Endodermal cell (in vitro differentiated cells): ENCODE data around the gene SBK1. TPM values are rescaled to one million over a fixed set of nuclear protein-coding genes. Genes with fewer than 3 reads are reported as not detected.
A peak's percentile ranks its signal among the peaks of the same experiment; 100 is the strongest.

Source experiments
- DNase-seq: peaks from one replicate; pipeline ENCODE4 v3.0.0-alpha.2; 2017
- H3K27ac ChIP-seq: 2 replicates; pipeline ENCODE4 v1.5.1; 2013; ENCODE audit warnings: mild to moderate bottlenecking, low read depth, low read length, moderate library complexity
- H3K27me3 ChIP-seq: 2 replicates; pipeline ENCODE4 v1.6.1; 2013; ENCODE audit warnings: mild to moderate bottlenecking, low read length, moderate library complexity; ENCODE audit not compliant: insufficient read depth, control insufficient read depth, poor library complexity, severe bottlenecking
- H3K36me3 ChIP-seq: 2 replicates; pipeline ENCODE4 v1.7.0; 2013; ENCODE audit warnings: mild to moderate bottlenecking, low read length, moderate library complexity; ENCODE audit not compliant: control insufficient read depth, insufficient read depth
- H3K4me1 ChIP-seq: one replicate; pipeline ENCODE4 v1.7.0; 2013; ENCODE audit warnings: low read length; ENCODE audit not compliant: control insufficient read depth, insufficient read depth
- H3K4me3 ChIP-seq: 2 replicates; pipeline ENCODE4 v1.5.1; 2013; ENCODE audit warnings: mild to moderate bottlenecking, low read length, moderate library complexity
- H3K9ac ChIP-seq: 2 replicates; pipeline ENCODE4 v1.6.1; 2013; ENCODE audit warnings: mild to moderate bottlenecking, low read length, moderate library complexity; ENCODE audit not compliant: poor library complexity, severe bottlenecking; ENCODE audit errors: extremely low read depth
- H3K9me3 ChIP-seq: 2 replicates; pipeline ENCODE4 v1.6.1; 2013; ENCODE audit warnings: mild to moderate bottlenecking, low read length, moderate library complexity; ENCODE audit not compliant: control insufficient read depth
- H3K27ac Mint-ChIP-seq: 2 replicates; pipeline ENCODE4 v1.8.0; 2020; ENCODE audit warnings: mixed read lengths
- H3K27me3 Mint-ChIP-seq: 2 replicates; pipeline ENCODE4 v1.8.0; 2021; ENCODE audit warnings: mild to moderate bottlenecking, mixed read lengths; ENCODE audit not compliant: insufficient read depth
- H3K36me3 Mint-ChIP-seq: 2 replicates; pipeline ENCODE4 v1.8.0; 2020; ENCODE audit warnings: low read depth, mixed read lengths
- H3K4me1 Mint-ChIP-seq: 2 replicates; pipeline ENCODE4 v1.8.0; 2020; ENCODE audit warnings: mixed read lengths
- H3K4me3 Mint-ChIP-seq: 2 replicates; pipeline ENCODE4 v1.8.0; 2020; ENCODE audit warnings: mild to moderate bottlenecking, moderate library complexity, mixed read lengths
- H3K9me3 Mint-ChIP-seq: 2 replicates; pipeline ENCODE4 v1.8.0; 2020; ENCODE audit warnings: mild to moderate bottlenecking, mixed read lengths
- WGBS, 2 experiments: methylation state at CpG; one replicate each; pipeline versions ENCODE4 v1.1.5 to v1.1.7; 2013; ENCODE audit warnings: missing lambda C conversion rate in 2 of 2, mixed read lengths in 1 of 2; ENCODE audit not compliant: insufficient coverage in 1 of 2, insufficient read length in 1 of 2; 5-methylcytosine and 5-hydroxymethylcytosine counted together
- total RNA-seq, 2 donors: library from RNA; stranded (reverse); fragmentation: NEBNext Ultra II Directional in 1 of 2; extraction: Animal tissue kit (Norgen Biotek cat#: 25700) in 1 of 2; gene quantifications; 2 replicates in 1 of 2; 3 replicates in 1 of 2; pipeline ENCODE4 v1.2.1, GENCODE V29; 2021
- TF ChIP-seq, protein P1 (sequence below): fragments of 200-600 bp; sonication (generic); conservative IDR thresholded peaks from 2 replicates; pipeline ENCODE4 v1.5.0; 2021; ENCODE audit warnings: antibody characterized with exemption, mild to moderate bottlenecking

The SBK1 gene
- total RNA-seq, 2 donors from 2014 or later, result 55.9 to 62.5 TPM

DNA sequence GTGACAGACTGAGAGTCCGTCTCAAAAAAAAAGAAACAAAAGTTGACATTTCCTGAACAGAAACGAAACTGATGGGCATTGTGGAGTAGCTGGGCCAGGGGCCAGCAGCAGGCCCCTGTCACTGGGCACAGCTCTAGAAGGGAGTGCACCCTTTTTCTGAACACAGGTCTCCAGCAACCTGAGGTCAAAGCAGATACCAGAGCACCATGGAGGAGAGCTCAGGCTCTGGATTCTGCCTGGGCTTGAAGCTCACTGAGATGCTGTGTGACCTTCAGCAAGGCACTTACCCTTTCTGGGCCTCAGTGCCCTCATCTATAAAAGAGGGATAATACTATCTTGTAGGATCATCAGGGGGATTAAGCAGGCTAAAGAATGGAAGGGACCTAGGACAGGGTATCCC is 5.0 kb downstream of the SBK1 start:
- Mint-ChIP-seq H3K27ac (no peak overlapping the region), H3K36me3 (peaks cover 31% of the 10 kb centered on the region), H3K4me3 (no peak overlapping the region), H3K27me3 (no peaks in the 10 kb centered on the region), H3K9me3 (no peaks in the 10 kb centered on the region), H3K4me1 (peaks cover 35% of the 10 kb centered on the region)
- TF ChIP-seq, protein P1, sequence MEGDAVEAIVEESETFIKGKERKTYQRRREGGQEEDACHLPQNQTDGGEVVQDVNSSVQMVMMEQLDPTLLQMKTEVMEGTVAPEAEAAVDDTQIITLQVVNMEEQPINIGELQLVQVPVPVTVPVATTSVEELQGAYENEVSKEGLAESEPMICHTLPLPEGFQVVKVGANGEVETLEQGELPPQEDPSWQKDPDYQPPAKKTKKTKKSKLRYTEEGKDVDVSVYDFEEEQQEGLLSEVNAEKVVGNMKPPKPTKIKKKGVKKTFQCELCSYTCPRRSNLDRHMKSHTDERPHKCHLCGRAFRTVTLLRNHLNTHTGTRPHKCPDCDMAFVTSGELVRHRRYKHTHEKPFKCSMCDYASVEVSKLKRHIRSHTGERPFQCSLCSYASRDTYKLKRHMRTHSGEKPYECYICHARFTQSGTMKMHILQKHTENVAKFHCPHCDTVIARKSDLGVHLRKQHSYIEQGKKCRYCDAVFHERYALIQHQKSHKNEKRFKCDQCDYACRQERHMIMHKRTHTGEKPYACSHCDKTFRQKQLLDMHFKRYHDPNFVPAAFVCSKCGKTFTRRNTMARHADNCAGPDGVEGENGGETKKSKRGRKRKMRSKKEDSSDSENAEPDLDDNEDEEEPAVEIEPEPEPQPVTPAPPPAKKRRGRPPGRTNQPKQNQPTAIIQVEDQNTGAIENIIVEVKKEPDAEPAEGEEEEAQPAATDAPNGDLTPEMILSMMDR, result no peak
- H3K4me3 ChIP-seq, result no peak overlapping the region
- no peaks in the 10 kb centered on the region for H3K27me3 ChIP-seq
- H3K9me3 ChIP-seq, result no peaks in the 10 kb centered on the region
- H3K9ac ChIP-seq, result no peak overlapping the region
- DNase-seq, result no peak
- H3K36me3 ChIP-seq, result peaks cover 11% of the 10 kb centered on the region
- 83 to 88% methylated on average over 2 of the region's 2 CpGs for WGBS, 2 experiments
- H3K27ac ChIP-seq, result no peak overlapping the region
- H3K4me1 ChIP-seq, result peaks cover 11% of the 10 kb centered on the region

DNA sequence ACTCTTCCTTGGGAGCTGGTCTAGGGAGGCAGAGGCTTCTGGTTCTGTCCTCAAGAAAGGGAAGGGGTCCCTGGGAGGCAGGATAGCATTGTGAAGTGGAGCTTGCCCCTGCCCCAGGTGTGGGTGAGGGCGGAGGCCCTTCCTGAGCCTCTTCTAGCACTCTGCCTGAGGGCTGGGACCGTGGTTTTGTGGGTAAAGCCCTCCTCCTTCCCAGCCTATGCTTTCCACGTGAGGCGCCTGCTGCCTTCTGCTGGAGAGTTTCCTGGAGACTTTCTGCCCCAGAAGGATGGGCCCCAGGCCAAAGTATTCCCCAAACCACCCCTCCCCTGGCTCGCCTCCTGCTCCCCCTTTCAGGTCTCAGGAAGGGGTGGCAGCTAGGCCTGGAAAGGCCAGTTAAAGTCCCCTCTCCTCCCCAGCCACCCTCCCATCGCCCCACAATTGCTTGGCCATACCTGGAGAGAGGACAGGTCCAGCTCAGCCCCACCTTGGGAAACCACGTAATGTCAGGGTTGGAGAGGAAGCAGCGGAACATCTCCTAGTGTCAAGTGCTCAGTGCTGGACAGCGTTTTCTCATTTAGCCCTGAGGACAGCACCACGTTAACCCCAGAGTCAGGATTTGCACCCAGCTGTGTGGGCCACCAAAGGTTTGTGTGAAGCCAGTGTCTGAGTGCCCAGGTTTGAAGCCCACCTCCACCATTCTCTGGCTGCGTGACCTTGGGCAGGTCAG is 5.6 kb downstream of the SBK1 start:
- peak; percentile 64 for DNase-seq
- Histone ChIP-seq H3K27me3 (no peaks in the 10 kb centered on the region), H3K9me3 (no peaks in the 10 kb centered on the region), H3K9ac (no peak overlapping the region), H3K27ac (no peak overlapping the region), H3K36me3 (peaks cover 11% of the 10 kb centered on the region), H3K4me1 (peaks cover 11% of the 10 kb centered on the region), H3K4me3 (no peak overlapping the region)
- Mint-ChIP-seq H3K27ac (peak overlapping the region; percentile 75), H3K4me3 (peak overlapping the region; percentile 20), H3K9me3 (no peaks in the 10 kb centered on the region), H3K4me1 (peaks cover 35% of the 10 kb centered on the region), H3K36me3 (peaks cover 37% of the 10 kb centered on the region), H3K27me3 (no peaks in the 10 kb centered on the region)
- 69 to 76% methylated on average over 8 to 11 of the region's 11 CpGs for WGBS, 2 experiments
- TF ChIP-seq, protein P1, result no peak

DNA sequence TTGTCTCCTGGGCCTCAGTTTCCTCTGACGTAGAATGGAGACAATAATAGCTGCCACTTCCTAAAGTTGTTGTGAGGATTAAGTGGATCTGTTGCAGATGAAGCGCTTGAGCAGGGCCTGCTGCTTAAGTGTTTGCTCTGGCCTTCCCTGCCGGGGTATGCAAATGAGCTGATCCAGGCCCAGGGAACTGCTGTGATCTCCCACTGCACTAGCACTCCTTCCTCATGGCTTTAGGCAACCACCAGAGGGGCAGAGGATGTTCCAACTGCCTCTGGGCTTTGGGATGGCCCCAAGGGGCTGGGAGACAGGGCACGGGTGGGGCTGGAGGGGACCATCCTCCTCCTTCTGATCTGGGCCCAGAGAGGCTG is 6.2 kb downstream of the SBK1 start:
- peak; percentile 84 for DNase-seq
- Mint-ChIP-seq H3K27me3 (no peaks in the 10 kb centered on the region), H3K4me3 (peak overlapping the region; percentile 20)

More for the DNA sequence above, 6.2 kb downstream of the SBK1 start:
- Mint-ChIP-seq H3K4me1 (peaks cover 35% of the 10 kb centered on the region), H3K36me3 (peaks cover 38% of the 10 kb centered on the region), H3K9me3 (no peaks in the 10 kb centered on the region), H3K27ac (peak overlapping the region; percentile 75)
- Histone ChIP-seq H3K4me3 (no peak overlapping the region), H3K9ac (no peak overlapping the region), H3K9me3 (no peaks in the 10 kb centered on the region), H3K27me3 (no peaks in the 10 kb centered on the region), H3K4me1 (peaks cover 11% of the 10 kb centered on the region), H3K27ac (no peak overlapping the region), H3K36me3 (peaks cover 12% of the 10 kb centered on the region)
- TF ChIP-seq, protein P1, result peak; percentile 49
- 30 to 39% methylated on average over 2 to 4 of the region's 4 CpGs for whole genome bisulfite sequencing, 2 experiments
